ENCODE measurements around the gene SNAP47. TPM values are rescaled to one million over a fixed set of nuclear protein-coding genes. Genes with fewer than 3 reads are reported as not detected.

The SNAP47 gene
- total and polyA plus RNA-seq, 3 experiments from 2014 or later, result 27.0 to 47.4 (median 28.4) TPM

- no peak for DNase-seq
- H3K9me3 Mint-ChIP-seq, result peaks cover 56 to 90% (median 86%) of the 10 kb centered on the region in 5 donors
Observed at GRCh38 chr1:227718932-227719331, 16.3 kb upstream of the SNAP47 start.

GRCh38 chr1:227723474-227723873 lies 11.8 kb upstream of the SNAP47 start:
- DNase-seq, result no peak
- H3K36me3 Mint-ChIP-seq, result peaks cover 3 to 38% (median 4%) of the 10 kb centered on the region in 3 donors
- H3K27me3 Mint-ChIP-seq, result peaks cover 7 to 11% of the 10 kb centered on the region in 2 donors
- Histone ChIP-seq H3K4me1 (ENCODE audit: insufficient read depth, low read length) (no peaks in the 10 kb centered on the region), H3K36me3 (ENCODE audit: insufficient read depth, low read length) (no peaks in the 10 kb centered on the region), H3K27ac (ENCODE audit: low read depth, low read length) (no peak overlapping the region), H3K27me3 (ENCODE audit: insufficient read depth, low read length, poor library complexity, severe bottlenecking) (no peaks in the 10 kb centered on the region), H3K9me3 (ENCODE audit: low read length) (peaks cover 8% of the 10 kb centered on the region), H3K4me3 (ENCODE audit: low read length) (no peak overlapping the region)
- ChIA-PET CTCF (interaction anchor here (1.4 kb wide), 1 partner anchor 181 kb away, joined by 4 read pairs; no protein-coding TSS in a partner anchor), POLR2A (no interaction called here)
- H3K9me3 Mint-ChIP-seq, result peaks cover 29 to 49% (median 47%) of the 10 kb centered on the region in 5 donors
- peaks cover 4 to 5% (median 5%) of the 10 kb centered on the region in 3 donors for H3K4me1 Mint-ChIP-seq
- H3K4me3 Mint-ChIP-seq, result no peak overlapping the region
- H3K27ac Mint-ChIP-seq, result no peak overlapping the region

More at GRCh38 chr1:227718932-227719331, 16.3 kb upstream of the SNAP47 start:
- H3K4me3 Mint-ChIP-seq, result no peak overlapping the region
- Histone ChIP-seq H3K4me1 (ENCODE audit: insufficient read depth, low read length) (no peaks in the 10 kb centered on the region), H3K4me3 (ENCODE audit: low read length) (no peak overlapping the region), H3K9me3 (ENCODE audit: low read length) (peaks cover 8% of the 10 kb centered on the region), H3K27ac (ENCODE audit: low read depth, low read length) (no peak overlapping the region), H3K36me3 (ENCODE audit: insufficient read depth, low read length) (no peaks in the 10 kb centered on the region), H3K27me3 (ENCODE audit: insufficient read depth, low read length, poor library complexity, severe bottlenecking) (no peaks in the 10 kb centered on the region)
- POLR2A ChIA-PET, result no interaction called here
- H3K4me1 Mint-ChIP-seq, result no peaks in the 10 kb centered on the region
- CTCF ChIA-PET, result no interaction called here
- peaks cover 4 to 76% (median 7%) of the 10 kb centered on the region in 3 donors for H3K36me3 Mint-ChIP-seq
- H3K27ac Mint-ChIP-seq, result no peak overlapping the region
- H3K27me3 Mint-ChIP-seq, result peaks cover 3 to 9% of the 10 kb centered on the region in 2 donors

GRCh38 chr1:227725046-227725445 lies 10.2 kb upstream of the SNAP47 start:
- no peak overlapping the region for H3K4me3 Mint-ChIP-seq
- no peaks in the 10 kb centered on the region for H3K36me3 ChIP-seq (ENCODE audit: insufficient read depth, low read length)
- no peak for DNase-seq
- H3K36me3 Mint-ChIP-seq, result peaks cover 1 to 29% (median 4%) of the 10 kb centered on the region in 3 donors
- H3K9me3 ChIP-seq (ENCODE audit: low read length), result peaks cover 3% of the 10 kb centered on the region
- peaks cover 7 to 10% of the 10 kb centered on the region in 2 donors for H3K27me3 Mint-ChIP-seq
- H3K9me3 Mint-ChIP-seq, result peaks cover 16 to 34% (median 32%) of the 10 kb centered on the region in 5 donors
- ChIA-PET POLR2A (no interaction called here), CTCF (no interaction called here)
- H3K27me3 ChIP-seq (ENCODE audit: insufficient read depth, low read length, poor library complexity, severe bottlenecking), result no peaks in the 10 kb centered on the region
- H3K27ac Mint-ChIP-seq, result no peak overlapping the region
- H3K27ac ChIP-seq (ENCODE audit: low read depth, low read length), result no peak overlapping the region
- peaks cover 11 to 19% (median 16%) of the 10 kb centered on the region in 3 donors for H3K4me1 Mint-ChIP-seq
- no peak overlapping the region for H3K4me3 ChIP-seq (ENCODE audit: low read length)
- H3K4me1 ChIP-seq (ENCODE audit: insufficient read depth, low read length), result peaks cover 14% of the 10 kb centered on the region

GRCh38 chr1:227726318-227726717 lies 8.9 kb upstream of the SNAP47 start:
- Mint-ChIP-seq H3K36me3 (peaks cover 2 to 18% (median 2%) of the 10 kb centered on the region in 3 donors), H3K9me3 (peaks cover 13 to 21% (median 20%) of the 10 kb centered on the region in 5 donors), H3K4me1 (peaks cover 14 to 24% (median 20%) of the 10 kb centered on the region in 3 donors), H3K27me3 (peaks cover 7 to 9% of the 10 kb centered on the region in 2 donors), H3K4me3 (peak overlapping the region in 2 of 7 donors; percentile 20 to 84), H3K27ac (no peak overlapping the region)
- CTCF ChIA-PET, result no interaction called here
- H3K27me3 ChIP-seq (ENCODE audit: insufficient read depth, low read length, poor library complexity, severe bottlenecking), result no peaks in the 10 kb centered on the region
- no peak overlapping the region for H3K4me3 ChIP-seq (ENCODE audit: low read length)
- peaks cover 16% of the 10 kb centered on the region for H3K4me1 ChIP-seq (ENCODE audit: insufficient read depth, low read length)
- POLR2A ChIA-PET, result no interaction called here
- H3K27ac ChIP-seq (ENCODE audit: low read depth, low read length), result no peak overlapping the region
- H3K36me3 ChIP-seq (ENCODE audit: insufficient read depth, low read length), result no peaks in the 10 kb centered on the region
- no peaks in the 10 kb centered on the region for H3K9me3 ChIP-seq (ENCODE audit: low read length)
- no peak for DNase-seq

- ChIA-PET CTCF (interaction anchor here (0.8 kb wide), 1 partner anchor 184 kb away, joined by 3 read pairs; no protein-coding TSS in a partner anchor), POLR2A (no interaction called here)
- H3K4me1 Mint-ChIP-seq, result peaks cover 14 to 24% (median 20%) of the 10 kb centered on the region in 3 donors
- Histone ChIP-seq H3K4me1 (ENCODE audit: insufficient read depth, low read length) (peaks cover 16% of the 10 kb centered on the region), H3K9me3 (ENCODE audit: low read length) (no peaks in the 10 kb centered on the region), H3K4me3 (ENCODE audit: low read length) (no peak overlapping the region), H3K36me3 (ENCODE audit: insufficient read depth, low read length) (no peaks in the 10 kb centered on the region), H3K27ac (ENCODE audit: low read depth, low read length) (no peak overlapping the region), H3K27me3 (ENCODE audit: insufficient read depth, low read length, poor library complexity, severe bottlenecking) (no peaks in the 10 kb centered on the region)
- peaks cover 2 to 11% (median 2%) of the 10 kb centered on the region in 3 donors for H3K36me3 Mint-ChIP-seq
- H3K4me3 Mint-ChIP-seq, result peak overlapping the region; percentile 20 to 84 (median 71)
- DNase-seq, result no peak
- H3K27ac Mint-ChIP-seq, result no peak overlapping the region
- H3K27me3 Mint-ChIP-seq, result peaks cover 6 to 7% of the 10 kb centered on the region in 2 donors
- peaks cover 8 to 14% (median 12%) of the 10 kb centered on the region in 5 donors for H3K9me3 Mint-ChIP-seq
Observed at GRCh38 chr1:227726924-227727599, 8.2 kb upstream of the SNAP47 start.

- H3K27me3 Mint-ChIP-seq, result peaks cover 2 to 7% of the 10 kb centered on the region in 2 donors
- no peak overlapping the region for H3K27ac ChIP-seq (ENCODE audit: low read depth, low read length)
- H3K36me3 ChIP-seq (ENCODE audit: insufficient read depth, low read length), result no peaks in the 10 kb centered on the region
- H3K36me3 Mint-ChIP-seq, result peaks cover 0 to 10% (median 2%) of the 10 kb centered on the region in 3 donors
- no peaks in the 10 kb centered on the region for H3K9me3 ChIP-seq (ENCODE audit: low read length)
- DNase-seq, result peak; percentile 30 to 74 (median 66)
- peaks cover 14 to 33% (median 21%) of the 10 kb centered on the region in 3 donors for H3K4me1 Mint-ChIP-seq
- H3K4me1 ChIP-seq (ENCODE audit: insufficient read depth, low read length), result peaks cover 16% of the 10 kb centered on the region
- peak overlapping the region; percentile 73 for H3K4me3 ChIP-seq (ENCODE audit: low read length)
- peak overlapping the region; percentile 78 to 89 (median 85) for H3K4me3 Mint-ChIP-seq
- CTCF ChIA-PET, result no interaction called here
- peak overlapping the region; percentile 56 to 86 (median 72) for H3K27ac Mint-ChIP-seq
- H3K9me3 Mint-ChIP-seq, result peaks cover 0 to 3% (median under 1%) of the 10 kb centered on the region in 5 donors
- POLR2A ChIA-PET, result no interaction called here
- H3K27me3 ChIP-seq (ENCODE audit: insufficient read depth, low read length, poor library complexity, severe bottlenecking), result no peaks in the 10 kb centered on the region
Observed at GRCh38 chr1:227728059-227728891, 7.0 kb upstream of the SNAP47 start.

GRCh38 chr1:227728892-227729143 lies 6.4 kb upstream of the SNAP47 start:
- H3K4me3 ChIP-seq (ENCODE audit: low read length), result peak overlapping the region; percentile 73
- peaks cover 20% of the 10 kb centered on the region for H3K4me1 ChIP-seq (ENCODE audit: insufficient read depth, low read length)
- H3K4me3 Mint-ChIP-seq, result peak overlapping the region; percentile 78 to 89 (median 85)
- H3K9me3 ChIP-seq (ENCODE audit: low read length), result no peaks in the 10 kb centered on the region
- no peaks in the 10 kb centered on the region for H3K9me3 Mint-ChIP-seq
- CTCF ChIA-PET, result no interaction called here
- peaks cover 2 to 5% of the 10 kb centered on the region in 2 donors for H3K27me3 Mint-ChIP-seq
- H3K4me1 Mint-ChIP-seq, result peaks cover 19 to 39% (median 27%) of the 10 kb centered on the region in 3 donors
- H3K36me3 Mint-ChIP-seq, result peaks cover 0 to 13% (median 2%) of the 10 kb centered on the region in 3 donors
- H3K36me3 ChIP-seq (ENCODE audit: insufficient read depth, low read length), result no peaks in the 10 kb centered on the region
- no peaks in the 10 kb centered on the region for H3K27me3 ChIP-seq (ENCODE audit: insufficient read depth, low read length, poor library complexity, severe bottlenecking)
- H3K27ac ChIP-seq (ENCODE audit: low read depth, low read length), result no peak overlapping the region
- POLR2A ChIA-PET, result no interaction called here
- H3K27ac Mint-ChIP-seq, result peak overlapping the region in 7 of 8 donors; percentile 56 to 85 (median 71)
- DNase-seq, result no peak

All from CD8-positive, alpha-beta memory T cell (primary cell).